Cardiac septum (tissue), 1 donor: ENCODE results near the gene GDF15. TPM values are rescaled to one million over a fixed set of nuclear protein-coding genes. Genes with fewer than 3 reads are reported as not detected.
"Not testable (repeated sequence)": the region's sequence is repeated elsewhere in the genome, so short reads cannot be mapped to it uniquely, and the experiment has no call there.

Source experiments
- DNase-seq: peaks from one replicate; pipeline ENCODE4 v3.0.0-alpha.2; 2020; ENCODE audit warnings: low spot score
- intact Hi-C: fragments of 100-400 bp; cut with DNase I; formaldehyde crosslinking; loops from one replicate; pipeline ENCODE4 v1.14.0; 2022
- total RNA-seq: library from RNA; stranded (reverse); fragmentation: NEBNext Ultra II Directional; extraction: Animal tissue kit (Norgen Biotek cat#: 25700); gene quantifications from one replicate; pipeline ENCODE4 v1.2.1, GENCODE V29; 2021
- donor health status: DM: no; HTN: no; CAD: no.

GDF15 gene
- total RNA-seq, 1 donor from 2014 or later = 4.3 TPM

- DNase-seq = no peak
- intact Hi-C loops = no loop called here
Observed at GRCh38 chr19:18362934-18363542, 22.9 kb upstream of the GDF15 start.

- no peak for DNase-seq
- intact Hi-C loops = no loop called here
Observed at GRCh38 chr19:18363787-18364186, 22.2 kb upstream of the GDF15 start.

DNA sequence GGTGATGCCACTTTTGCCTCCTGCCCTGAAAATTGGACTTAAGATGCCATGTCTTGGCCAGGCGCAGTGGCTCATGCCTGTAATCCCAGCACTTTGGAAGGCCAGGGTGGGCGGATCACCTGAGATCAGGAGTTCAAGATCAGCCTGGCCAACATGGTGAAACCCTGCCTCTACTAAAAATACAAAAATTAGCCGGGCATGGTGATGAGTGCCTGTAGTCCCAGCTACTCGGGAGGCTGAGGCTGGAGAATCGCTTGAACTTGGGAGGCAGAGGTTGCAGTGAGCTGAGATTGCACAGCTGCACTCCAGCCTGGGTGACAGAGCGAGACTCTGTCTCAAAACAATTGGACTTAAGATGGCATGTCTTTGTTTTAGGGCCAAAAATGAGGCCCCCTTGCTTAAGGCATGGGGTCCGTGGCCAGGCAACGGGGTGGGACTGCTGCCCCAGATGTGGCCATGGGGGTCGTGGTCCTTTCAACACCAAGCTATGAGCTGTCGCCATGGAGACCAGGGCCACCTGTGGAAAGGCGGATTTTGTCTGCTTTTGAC lies 21.6 kb upstream of the GDF15 start:
- DNase-seq, intact Hi-C loops: not testable (repeated sequence)

DNA sequence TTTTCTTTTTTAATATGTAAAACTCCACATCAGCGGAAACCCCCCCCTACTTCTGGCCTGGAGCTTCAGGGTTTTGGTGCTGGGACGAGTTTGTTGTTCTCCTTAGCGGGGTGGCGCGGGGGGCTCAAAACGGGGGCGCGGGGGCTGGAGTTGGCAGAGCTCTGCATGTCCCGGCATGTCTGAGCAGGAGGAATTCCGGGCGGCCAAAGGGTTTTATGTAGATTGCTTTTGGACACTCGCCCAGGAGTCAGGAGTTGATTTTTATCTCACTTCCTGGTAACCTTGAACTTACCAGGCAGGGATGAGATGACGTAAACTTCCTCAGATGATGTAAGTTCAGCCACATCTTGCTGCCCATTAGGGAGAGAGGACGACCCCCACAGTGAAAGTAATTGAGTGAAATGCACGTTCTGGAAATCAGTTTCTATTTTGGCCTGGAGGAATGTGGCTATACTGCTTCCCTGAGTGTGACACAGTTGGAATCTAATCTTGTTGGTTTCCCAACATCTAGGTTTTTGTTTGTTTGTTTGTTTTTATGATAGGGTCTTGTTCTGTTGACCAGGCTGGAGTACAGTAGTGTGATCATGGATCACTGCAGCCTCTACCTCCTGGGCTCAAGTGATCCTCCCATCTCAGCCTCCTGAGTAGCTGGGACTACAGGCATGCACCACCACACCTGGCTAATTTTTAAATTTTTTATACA lies 21.0 kb upstream of the GDF15 start:
- DNase-seq = no peak
- intact Hi-C loops = no loop called here

- DNase-seq = no peak
- intact Hi-C loops = no loop called here
Observed at GRCh38 chr19:18366021-18366435, 19.9 kb upstream of the GDF15 start.

GRCh38 chr19:18368504-18369222 lies 17.3 kb upstream of the GDF15 start:
- intact Hi-C loops = no loop called here
- no peak for DNase-seq

- no peak for DNase-seq
- intact Hi-C loops = no loop called here
Observed at GRCh38 chr19:18373407-18373891, 12.5 kb upstream of the GDF15 start.

DNA sequence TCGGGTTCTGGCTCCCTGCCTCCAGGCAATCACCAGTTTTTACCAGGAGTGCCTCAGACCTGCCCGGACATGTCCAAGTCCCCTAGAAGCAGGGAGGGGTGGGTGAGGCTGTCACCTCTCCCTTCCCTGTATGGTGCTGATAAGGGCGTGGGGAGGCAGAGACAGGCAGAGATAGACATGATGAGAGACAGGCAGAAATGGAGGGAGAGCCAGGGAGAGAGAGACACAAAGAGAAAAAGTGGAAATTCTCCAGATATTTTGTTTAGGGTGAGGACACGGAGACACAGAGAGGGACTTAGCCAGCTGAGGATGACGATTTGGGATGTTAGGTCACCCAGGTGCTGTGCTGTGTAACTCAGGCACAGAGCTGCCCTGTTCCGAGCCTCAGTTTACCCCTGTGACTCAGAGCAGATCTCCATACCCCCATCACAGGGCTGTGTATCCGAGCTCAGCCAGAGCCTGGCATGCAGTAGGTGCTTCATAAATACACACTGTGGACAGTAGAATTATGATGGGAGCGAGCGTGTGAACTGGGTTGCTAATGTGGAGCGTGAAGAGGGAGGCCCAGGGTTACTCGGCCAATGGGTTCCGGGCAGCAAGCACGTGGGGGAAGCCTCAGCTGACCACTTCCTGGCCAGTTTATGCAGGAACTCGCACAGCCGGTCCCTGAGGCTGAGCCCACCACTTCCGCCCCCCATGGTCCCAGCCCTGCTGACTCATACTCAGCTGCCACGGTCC lies 11.9 kb upstream of the GDF15 start:
- intact Hi-C loops = no loop called here

GRCh38 chr19:18377026-18377425 lies 8.9 kb upstream of the GDF15 start:
- intact Hi-C loops = loop anchor here (5.0 kb wide), 1 partner anchor 40 kb away; the partner anchor contains the start of gene SSBP4
- DNase-seq = no peak

More for the DNA sequence above, 11.9 kb upstream of the GDF15 start:
- peak; percentile 96 for DNase-seq

- peak; percentile 90 for DNase-seq
- intact Hi-C loops = loop anchor here (5.0 kb wide), 1 partner anchor 37 kb away; the partner anchor contains the start of gene SSBP4
Observed at GRCh38 chr19:18379803-18380747, 5.9 kb upstream of the GDF15 start.

GRCh38 chr19:18380843-18381242 lies 5.1 kb upstream of the GDF15 start:
- no peak for DNase-seq
- intact Hi-C loops = no loop called here

DNA sequence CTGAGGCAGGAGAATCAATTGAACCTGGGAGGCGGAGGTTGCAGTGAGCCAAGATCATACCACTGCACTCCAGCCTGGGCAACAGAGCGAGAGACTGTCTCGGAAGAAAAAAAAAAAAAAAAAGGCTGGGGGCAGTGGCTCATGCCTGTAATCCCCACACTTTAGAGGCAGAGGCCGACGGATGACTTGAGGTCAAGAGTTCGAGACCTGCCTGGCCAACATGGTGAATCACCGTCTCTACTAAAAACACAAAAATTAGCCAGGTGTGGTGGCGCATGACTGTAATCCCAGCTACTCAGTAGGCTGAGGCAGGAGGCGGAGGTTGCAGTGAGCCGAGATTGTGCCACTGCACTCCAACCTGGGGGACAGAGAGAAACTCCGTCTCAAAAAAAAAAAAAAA lies 2.3 kb upstream of the GDF15 start:
- DNase-seq, intact Hi-C loops: not testable (repeated sequence)

DNA sequence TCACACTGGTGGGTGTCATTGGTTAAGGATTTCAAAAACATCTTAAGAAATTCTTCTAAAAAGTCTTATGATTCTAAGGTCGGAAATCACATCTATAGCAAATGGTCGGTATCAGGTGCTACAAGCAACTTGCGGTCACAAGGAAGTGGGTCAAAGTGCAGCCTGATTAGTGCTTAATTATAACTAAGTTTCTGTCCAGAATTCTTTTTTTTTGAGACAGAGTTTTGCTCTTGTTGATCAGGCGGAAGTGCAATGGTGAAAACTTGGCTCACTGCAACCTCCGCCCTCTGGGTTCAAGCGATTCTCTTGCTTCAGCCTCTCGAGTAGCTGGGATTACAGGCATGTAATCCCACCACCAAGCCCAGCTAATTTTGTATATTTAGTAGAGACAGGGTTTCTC lies 1.2 kb upstream of the GDF15 start:
- intact Hi-C loops = no loop called here
- no peak for DNase-seq

GRCh38 chr19:18385359-18385674 lies 641 bp upstream of the GDF15 start:
- intact Hi-C loops = no loop called here
- DNase-seq = no peak

DNA sequence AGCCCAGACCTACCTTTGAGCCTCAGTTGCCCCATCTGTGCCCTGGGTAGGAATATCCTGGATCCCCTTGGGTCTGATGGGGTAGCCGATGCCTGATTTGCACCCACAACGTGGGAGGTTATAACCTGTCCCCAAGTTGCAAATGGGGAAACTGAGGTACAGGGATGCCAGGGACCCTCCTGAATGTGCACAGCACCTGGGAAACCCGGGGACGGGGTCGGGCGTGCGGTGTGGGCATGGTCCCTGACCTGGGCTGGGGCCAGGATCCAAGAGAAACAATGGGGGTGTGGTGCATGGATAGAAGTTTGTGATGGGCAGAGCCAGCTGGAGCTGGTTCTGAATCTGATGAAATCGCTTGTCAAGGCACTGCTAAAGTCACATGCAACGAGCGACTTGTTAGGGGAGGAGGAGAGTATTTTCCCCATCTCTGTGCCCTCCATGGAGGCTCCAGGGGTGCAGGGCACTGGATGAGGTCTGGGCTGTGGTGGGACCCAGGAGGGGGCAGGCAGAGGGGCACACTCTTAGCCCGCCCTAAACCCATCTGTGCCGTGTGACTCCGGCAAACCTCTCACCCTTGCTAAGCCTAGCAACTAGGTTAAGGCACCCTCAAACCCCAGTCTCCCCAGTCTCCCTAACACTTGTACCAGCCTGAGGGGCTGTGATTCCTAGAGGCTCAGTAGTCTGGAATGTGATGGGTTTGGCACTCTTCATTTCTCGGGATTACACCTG lies 749 bp downstream of the GDF15 start:
- DNase-seq = no peak
- intact Hi-C loops = no loop called here

- intact Hi-C loops = no loop called here
- peak; percentile 95 for DNase-seq
Observed at GRCh38 chr19:18388100-18388959, 2.4 kb downstream of the GDF15 start.
